KMS-11 (cell line): ENCODE results near the gene ZBTB34.

Experiments used
- H2AFZ ChIP-seq: fragments of 200-600 bp; sonication (generic); 2 replicates; pipeline ENCODE4 v1.6.1; 2016; ENCODE audit warnings: antibody characterized with exemption, mixed run types, low read depth
- H3K27ac ChIP-seq: fragments of 200-600 bp; sonication (generic); 2 replicates; pipeline ENCODE4 v1.6.1; 2016; ENCODE audit warnings: mild to moderate bottlenecking, mixed run types
- H3K27me3 ChIP-seq: fragments of 200-600 bp; sonication (generic); 2 replicates; pipeline ENCODE4 v1.6.1; 2017; ENCODE audit warnings: mild to moderate bottlenecking, low read depth, mixed run types, moderate library complexity; ENCODE audit not compliant: insufficient read depth
- H3K36me3 ChIP-seq: fragments of 200-600 bp; sonication (generic); 2 replicates; pipeline ENCODE4 v1.6.1; 2017; ENCODE audit warnings: mild to moderate bottlenecking, mixed run types; ENCODE audit not compliant: insufficient read depth
- H3K4me1 ChIP-seq: fragments of 200-600 bp; sonication (generic); 2 replicates; pipeline ENCODE4 v1.6.1; 2016; ENCODE audit warnings: mild to moderate bottlenecking, low read depth, mixed run types; ENCODE audit not compliant: poor library complexity, severe bottlenecking
- H3K4me2 ChIP-seq: fragments of 200-600 bp; sonication (generic); 2 replicates; pipeline ENCODE4 v1.7.0; 2016; ENCODE audit warnings: mild to moderate bottlenecking, mixed run types
- H3K4me3 ChIP-seq: fragments of 200-600 bp; sonication (generic); IDR thresholded peaks from 2 replicates; pipeline ENCODE4 v1.6.1; 2017; ENCODE audit warnings: low read depth, low read length, mixed read lengths; ENCODE audit not compliant: insufficient read depth
- H3K79me2 ChIP-seq: fragments of 200-600 bp; sonication (generic); 2 replicates; pipeline ENCODE4 v1.6.1; 2016; ENCODE audit warnings: low read depth, mixed run types; ENCODE audit not compliant: insufficient read depth
- H3K9ac ChIP-seq: fragments of 200-600 bp; sonication (generic); 2 replicates; pipeline ENCODE4 v1.6.1; 2016; ENCODE audit warnings: mild to moderate bottlenecking, mixed run types
- H4K20me1 ChIP-seq: fragments of 200-600 bp; sonication (generic); 2 replicates; pipeline ENCODE4 v1.6.1; 2016; ENCODE audit warnings: mild to moderate bottlenecking, mixed run types; ENCODE audit not compliant: insufficient read depth
- CTCF ChIP-seq: fragments of 200-600 bp; sonication (generic); conservative IDR thresholded peaks from 2 replicates; pipeline ENCODE4 v1.6.1; 2017; ENCODE audit warnings: low read depth, mild to moderate bottlenecking, antibody characterized with exemption, low read length, moderate library complexity, mixed read lengths

The ZBTB34 gene

GRCh38 chr9:126883636-126884035 lies 23.2 kb downstream of the ZBTB34 start:
- H3K36me3 ChIP-seq, result no peaks in the 10 kb centered on the region
- no peak overlapping the region for H3K27ac ChIP-seq
- no peaks in the 10 kb centered on the region for H4K20me1 ChIP-seq
- no peak overlapping the region for H2AFZ ChIP-seq
- no peak for TF ChIP-seq CTCF
- no peak overlapping the region for H3K9ac ChIP-seq
- no peaks in the 10 kb centered on the region for H3K27me3 ChIP-seq
- H3K79me2 ChIP-seq, result no peaks in the 10 kb centered on the region
- no peak overlapping the region for H3K4me3 ChIP-seq
- no peaks in the 10 kb centered on the region for H3K4me1 ChIP-seq
- H3K4me2 ChIP-seq, result no peak overlapping the region

- Histone ChIP-seq H3K4me2 (no peak overlapping the region), H2AFZ (no peak overlapping the region), H3K4me3 (no peak overlapping the region), H3K27ac (no peak overlapping the region), H3K79me2 (no peaks in the 10 kb centered on the region), H3K4me1 (no peaks in the 10 kb centered on the region), H3K27me3 (no peaks in the 10 kb centered on the region), H4K20me1 (no peaks in the 10 kb centered on the region), H3K36me3 (no peaks in the 10 kb centered on the region), H3K9ac (no peak overlapping the region)
- TF ChIP-seq CTCF, result no peak
Observed at GRCh38 chr9:126885131-126885641, 24.7 kb downstream of the ZBTB34 start.

- TF ChIP-seq CTCF, result no peak
- H3K4me3 ChIP-seq, result no peak overlapping the region
- no peaks in the 10 kb centered on the region for H3K36me3 ChIP-seq
- H4K20me1 ChIP-seq, result no peaks in the 10 kb centered on the region
- no peaks in the 10 kb centered on the region for H3K27me3 ChIP-seq
- no peaks in the 10 kb centered on the region for H3K4me1 ChIP-seq
- H3K79me2 ChIP-seq, result no peaks in the 10 kb centered on the region
- H3K4me2 ChIP-seq, result no peak overlapping the region
- H3K9ac ChIP-seq, result no peak overlapping the region
- H3K27ac ChIP-seq, result no peak overlapping the region
- no peak overlapping the region for H2AFZ ChIP-seq
Observed at GRCh38 chr9:126886034-126886822, 25.8 kb downstream of the ZBTB34 start.

- H3K36me3 ChIP-seq, result no peaks in the 10 kb centered on the region
- no peak overlapping the region for H3K4me2 ChIP-seq
- H4K20me1 ChIP-seq, result no peaks in the 10 kb centered on the region
- no peaks in the 10 kb centered on the region for H3K4me1 ChIP-seq
- no peak overlapping the region for H2AFZ ChIP-seq
- TF ChIP-seq CTCF, result no peak
- no peak overlapping the region for H3K9ac ChIP-seq
- no peak overlapping the region for H3K4me3 ChIP-seq
- no peaks in the 10 kb centered on the region for H3K27me3 ChIP-seq
- H3K79me2 ChIP-seq, result no peaks in the 10 kb centered on the region
- no peak overlapping the region for H3K27ac ChIP-seq
Observed at GRCh38 chr9:126886897-126887296, 26.5 kb downstream of the ZBTB34 start.
